GM21737 (cell line): Measurements from ENCODE around the gene NELL2.
"Not testable (repeated sequence)": the region's sequence is repeated elsewhere in the genome, so short reads cannot be mapped to it uniquely, and the experiment has no call there.

Source experiments
- ATAC-seq: cut with Tn5 transposase; IDR thresholded peaks from one replicate; pipeline ENCODE4 v1.9.1; 2021; ENCODE audit warnings: mild to moderate bottlenecking, moderate library complexity; ENCODE audit not compliant: unreplicated experiment

Gene NELL2

DNA sequence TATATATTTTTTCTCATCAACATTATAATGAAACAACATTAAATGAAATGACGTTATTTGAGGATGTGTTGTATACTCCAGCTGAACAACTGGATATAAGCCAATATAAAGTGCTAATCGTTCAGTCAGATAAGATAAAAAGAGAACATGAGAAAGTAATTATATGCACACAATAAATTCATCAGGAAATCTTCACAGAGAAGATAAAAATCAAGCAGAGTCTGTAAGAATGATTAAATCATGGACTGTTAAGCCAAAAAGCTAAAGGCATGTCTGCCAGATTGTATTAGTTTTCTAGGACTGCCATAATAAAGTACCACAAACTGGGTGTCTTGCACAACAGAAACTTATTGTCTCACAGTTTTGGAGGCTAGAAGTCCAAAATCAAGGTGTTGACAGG is 178.6 kb downstream of the NELL2 start:
- no peak for ATAC-seq

GRCh38 chr12:44696542-44696941 is 179.6 kb downstream of the NELL2 start:
- ATAC-seq: no peak

- ATAC-seq: no peak
These were observed 182.1 kb downstream of the NELL2 start for GRCh38 chr12:44694017-44694416.

DNA sequence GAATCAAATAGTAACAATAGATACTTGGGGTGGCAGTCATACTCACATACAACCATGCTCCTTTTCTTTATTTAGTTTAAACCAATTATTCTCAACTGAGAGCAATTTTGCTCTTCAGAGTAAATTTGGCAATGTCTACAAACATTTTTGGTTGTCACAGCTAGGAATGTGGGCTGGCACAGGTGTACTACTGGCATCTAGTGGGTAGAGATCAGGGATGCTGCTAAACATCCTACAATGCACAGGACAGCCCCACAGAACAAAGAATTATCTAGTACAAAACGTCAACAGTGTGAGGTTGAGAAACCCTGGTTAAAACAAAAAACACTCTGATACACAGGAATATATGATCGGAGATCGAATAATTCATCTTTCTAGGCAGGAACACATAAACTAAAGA is 186.5 kb downstream of the NELL2 start:
- ATAC-seq: no peak

GRCh38 chr12:44686821-44687432 is 189.2 kb downstream of the NELL2 start:
- ATAC-seq: not testable (repeated sequence)

GRCh38 chr12:44677724-44678123 is 198.4 kb downstream of the NELL2 start:
- ATAC-seq: no peak

DNA sequence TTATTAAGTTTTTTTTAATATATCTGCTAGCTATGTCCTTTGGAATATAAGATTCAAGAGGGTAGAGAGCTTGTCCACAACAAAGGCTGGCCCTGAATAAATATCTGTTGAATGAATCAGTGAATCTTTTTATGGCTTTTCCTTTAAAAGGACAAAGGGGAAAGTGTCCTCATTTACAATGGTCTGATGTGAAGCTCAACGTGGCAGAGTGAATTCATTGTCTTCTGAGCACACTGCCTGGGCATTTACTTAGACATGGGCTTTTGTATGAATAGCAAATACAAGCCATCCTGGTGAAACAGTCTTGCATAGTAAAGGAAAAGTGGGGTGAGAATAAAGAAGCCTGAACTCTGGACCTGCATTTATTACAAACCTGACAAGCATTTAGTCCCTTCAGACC is 201.2 kb downstream of the NELL2 start:
- no peak for ATAC-seq

- no peak for ATAC-seq
These were observed 202.3 kb downstream of the NELL2 start for GRCh38 chr12:44673811-44674210.

GRCh38 chr12:44672042-44672441 is 204.1 kb downstream of the NELL2 start:
- ATAC-seq: no peak

DNA sequence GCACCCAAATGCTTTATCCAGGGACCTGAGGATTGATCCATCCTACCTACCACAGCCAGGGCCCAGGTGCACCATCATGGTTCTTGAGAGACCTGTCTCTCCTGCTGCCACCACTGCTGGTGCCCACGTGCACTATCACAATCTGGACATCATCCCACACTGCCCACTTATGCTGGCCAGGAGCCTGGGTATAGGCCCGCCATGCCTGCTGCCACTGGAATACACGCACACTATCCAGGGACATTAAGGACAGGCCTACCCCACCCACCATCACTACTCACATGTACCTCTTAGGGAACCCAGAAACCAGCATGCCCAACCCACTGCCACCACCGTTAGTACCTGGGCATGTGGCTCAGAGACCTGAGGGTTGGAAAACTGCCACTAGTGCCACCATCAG is 207.7 kb downstream of the NELL2 start:
- ATAC-seq: no peak

DNA sequence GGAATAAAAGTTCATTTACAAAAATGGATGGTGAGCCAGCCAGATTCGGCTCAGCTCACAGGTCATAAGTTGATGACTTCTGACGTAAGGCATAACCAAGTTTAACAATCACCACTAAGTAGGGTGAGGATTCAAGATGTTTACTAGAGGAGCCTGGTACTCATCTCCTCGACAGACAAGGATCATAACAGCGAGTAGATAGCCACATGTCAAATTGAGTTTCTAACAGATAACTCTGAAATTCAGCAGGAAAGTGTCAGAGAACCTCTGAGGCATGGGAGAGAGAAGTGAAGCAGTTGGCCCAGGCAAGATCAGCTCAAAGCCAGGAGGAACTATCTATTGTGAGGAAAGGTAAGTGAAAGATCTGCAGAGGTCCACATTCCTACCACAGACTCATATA is 208.7 kb downstream of the NELL2 start:
- no peak for ATAC-seq

DNA sequence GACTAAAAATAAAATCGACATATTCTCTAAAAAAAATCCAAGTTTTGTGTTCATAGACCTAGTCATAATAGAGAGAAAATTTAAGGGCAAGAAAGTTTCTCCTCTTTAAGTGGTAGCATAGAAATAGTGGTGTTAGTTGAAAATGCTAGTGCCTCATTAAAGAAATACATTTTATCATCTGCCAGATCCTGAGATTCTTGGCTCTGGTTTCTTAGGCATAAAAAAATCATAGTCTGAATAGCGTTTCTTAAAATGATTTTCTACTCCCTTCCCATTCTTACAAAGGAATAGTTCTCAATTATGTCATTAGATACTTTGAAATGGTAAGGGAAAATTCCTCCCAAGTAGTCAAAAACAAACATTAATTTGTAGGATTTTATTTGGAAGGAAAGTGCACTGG is 212.8 kb downstream of the NELL2 start:
- ATAC-seq: no peak

- no peak for ATAC-seq
These were observed 220.3 kb downstream of the NELL2 start for GRCh38 chr12:44655846-44656245.

GRCh38 chr12:44654646-44655639 is 221.2 kb downstream of the NELL2 start:
- no peak for ATAC-seq

GRCh38 chr12:44653861-44654527 is 222.1 kb downstream of the NELL2 start:
- no peak for ATAC-seq

DNA sequence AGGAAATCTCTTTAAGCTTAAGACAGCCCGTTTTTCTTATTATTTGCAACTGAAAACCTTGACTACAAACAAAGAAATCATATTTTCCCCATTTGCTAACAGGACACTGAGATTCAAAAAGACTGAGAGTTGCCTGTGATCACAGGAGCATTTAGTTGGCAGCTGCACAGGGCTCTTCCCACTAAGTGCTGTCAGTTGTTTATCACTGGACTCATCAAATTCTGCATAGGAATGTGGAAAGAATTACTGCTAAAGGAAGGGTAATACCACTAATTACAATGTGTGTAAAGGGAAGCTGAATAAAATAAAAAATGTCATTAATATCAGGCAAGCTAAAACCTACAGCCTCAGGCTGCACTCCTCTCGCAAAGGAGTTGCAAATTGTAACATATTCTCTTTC is 226.4 kb downstream of the NELL2 start:
- ATAC-seq: no peak

GRCh38 chr12:44647917-44648690 is 228.0 kb downstream of the NELL2 start:
- ATAC-seq: no peak

GRCh38 chr12:44640427-44641190 is 235.5 kb downstream of the NELL2 start:
- ATAC-seq: no peak

DNA sequence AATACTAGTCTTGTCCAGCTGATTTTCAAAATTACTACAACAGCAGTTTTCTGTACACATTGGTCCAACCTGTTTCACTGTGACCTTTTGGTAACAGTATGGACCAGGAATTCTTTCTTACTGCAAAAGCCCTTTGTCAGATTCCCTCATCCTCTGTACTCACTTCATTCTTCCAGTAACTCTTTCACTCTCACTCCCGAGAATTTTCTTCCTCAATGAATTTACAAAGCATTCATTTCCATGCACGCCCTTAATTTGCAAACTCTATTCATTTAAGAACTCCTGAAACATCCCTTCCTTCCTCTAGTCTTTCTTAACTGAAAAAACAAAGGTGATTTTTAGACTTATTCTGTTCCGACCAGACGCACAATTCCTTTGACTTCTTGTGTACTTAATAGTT is 238.2 kb downstream of the NELL2 start:
- no peak for ATAC-seq

GRCh38 chr12:44628180-44628579 is 247.9 kb downstream of the NELL2 start:
- ATAC-seq: no peak
